Stimulated activated CD4-positive, alpha-beta T cell treated with anti-CD3 and anti-CD28 coated beads, Interleukin-1b, Interleukin-23, amount 100 ng/mL, for 24 hours (primary cell): ENCODE data around the gene RPGRIP1L.
A peak's percentile ranks its signal among the peaks of the same experiment; 100 is the strongest.

Experiments
- DNase-seq, 4 experiments: peaks; one replicate each; pipeline ENCODE4 v3.0.0-alpha.2; 2020; ENCODE audit warnings: low read depth in 4 of 4, low spot score in 1 of 4

The RPGRIP1L gene

DNA sequence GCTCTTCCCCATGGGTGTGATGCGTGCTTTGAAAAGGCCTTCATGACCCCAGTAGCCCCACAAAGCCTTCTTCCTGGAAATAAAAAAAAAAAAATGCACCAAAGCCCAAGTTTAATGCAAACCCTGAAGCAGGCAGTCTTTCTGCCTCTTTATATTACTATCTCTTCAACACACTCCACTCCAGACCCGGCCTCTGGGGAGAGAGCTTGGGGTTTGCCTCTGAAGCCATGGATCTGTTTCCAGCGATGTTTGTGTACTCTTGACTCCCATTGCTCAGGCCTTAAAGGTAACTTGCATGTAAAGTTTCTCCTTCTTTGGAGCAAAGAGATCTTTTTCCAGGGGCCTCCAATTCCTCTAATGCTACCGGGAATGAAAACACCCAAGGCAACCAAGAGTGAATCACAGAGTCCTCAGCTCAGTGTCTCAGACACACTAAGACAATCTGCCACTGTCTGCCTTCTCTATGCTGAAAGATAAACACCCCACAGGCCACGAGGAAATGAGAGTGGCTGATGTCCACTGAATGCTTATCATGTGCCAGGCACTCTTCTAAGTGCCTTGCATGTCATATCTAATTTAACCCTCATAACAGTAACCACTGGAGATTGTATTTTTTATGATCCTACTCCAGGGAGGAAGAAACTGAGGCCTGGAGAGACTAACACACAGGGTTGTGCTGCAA, 144.2 kb downstream of the RPGRIP1L start:
- no peak for DNase-seq

DNA sequence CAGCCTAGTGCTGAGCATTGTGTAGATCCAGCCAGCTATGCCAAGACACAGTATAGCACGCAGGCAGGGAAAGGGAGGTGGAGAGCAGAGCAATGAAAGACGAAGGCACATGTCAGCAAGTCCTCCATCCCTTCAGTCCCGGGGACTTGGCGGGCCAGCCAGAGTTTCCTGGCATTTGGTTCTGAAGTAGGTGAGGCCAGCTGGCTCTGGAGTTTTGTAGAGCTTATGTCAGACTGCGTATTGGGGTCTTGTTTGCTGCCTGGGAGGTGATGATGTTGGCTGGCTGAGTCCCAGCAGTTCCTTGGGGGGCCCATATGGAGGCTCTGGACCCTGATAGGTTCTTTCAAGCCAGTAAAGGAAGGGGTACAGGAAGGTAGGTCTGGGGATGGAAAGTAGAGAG, 144.9 kb downstream of the RPGRIP1L start:
- no peak for DNase-seq

DNA sequence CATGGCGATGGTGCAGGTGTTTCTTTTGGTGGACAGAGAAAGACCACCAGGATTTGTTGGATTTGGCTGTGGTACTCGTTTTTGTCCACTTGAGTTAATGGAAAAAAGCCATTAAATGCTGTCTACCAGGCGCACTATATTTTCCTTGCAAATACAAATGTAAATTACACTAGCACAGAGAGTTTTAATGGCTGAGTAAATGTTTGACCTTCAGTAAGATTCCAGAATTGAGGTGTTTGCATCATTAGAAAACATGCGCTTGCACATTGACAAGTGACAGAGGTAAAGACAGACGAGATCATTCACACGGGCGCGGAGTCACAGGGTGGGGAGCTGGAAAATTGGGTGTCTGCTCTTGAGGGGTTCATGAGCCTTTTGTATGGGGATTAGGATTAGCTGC, 147.1 kb downstream of the RPGRIP1L start:
- DNase-seq = no peak

DNA sequence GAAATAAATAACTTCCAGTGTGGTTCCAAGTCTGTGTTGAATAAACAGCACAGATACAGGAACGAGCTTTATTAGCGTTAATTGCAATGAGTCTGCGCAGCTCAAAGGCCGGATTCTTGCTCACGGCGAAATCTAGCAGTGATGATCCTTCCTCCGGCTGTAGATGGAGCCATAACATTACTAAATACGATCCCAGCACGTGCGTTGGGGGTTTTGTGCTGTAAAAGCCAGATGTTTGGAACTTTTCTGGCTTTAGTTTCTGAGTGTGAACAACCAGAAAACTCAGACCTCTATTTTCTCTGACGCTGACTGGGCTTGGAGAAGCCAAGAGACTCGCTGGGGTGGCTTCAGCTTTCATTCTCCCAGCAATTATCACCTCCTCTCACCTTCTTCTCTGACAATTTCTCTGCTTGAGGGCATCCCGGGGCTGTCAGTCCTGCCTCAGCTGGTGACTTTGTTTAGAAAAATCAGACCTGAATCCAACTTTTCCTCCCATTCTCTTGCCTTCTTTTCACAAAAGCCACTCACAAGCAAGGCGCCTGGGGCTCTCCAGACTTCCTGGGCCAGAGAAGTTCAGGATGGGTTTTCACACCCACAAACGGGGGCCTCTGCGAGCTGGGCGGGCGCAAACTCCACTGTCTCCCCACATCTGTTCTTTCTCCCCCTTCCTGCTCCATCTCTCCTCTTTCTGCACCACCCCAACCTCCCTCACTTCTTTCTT, 153.5 kb downstream of the RPGRIP1L start:
- DNase-seq = peak; percentile 12 to 25 (median 16)
